Keratinocyte (primary cell): ENCODE measurements around the gene HMGA1.

Source experiments
- EZH2 ChIP-seq: IDR thresholded peaks from one replicate; pipeline ENCODE4 v1.6.1; 2012; ENCODE audit warnings: inconsistent platforms, mild to moderate bottlenecking, low read length, moderate library complexity
- TF ChIP-seq, protein P1 (sequence below), 3 experiments: IDR thresholded peaks in 1 of 3; conservative IDR thresholded peaks in 1 of 3; optimal IDR thresholded peaks in 1 of 3; 2 replicates in 2 of 3; 3 replicates in 1 of 3; pipeline versions ENCODE3 to v1.5.1; 2011; ENCODE audit warnings: low read length in 3 of 3, mild to moderate bottlenecking in 3 of 3, moderate library complexity in 2 of 3, control low read depth in 1 of 3, inconsistent platforms in 1 of 3; ENCODE audit not compliant: insufficient read depth in 2 of 3; ENCODE audit errors: extremely low read depth in 1 of 3

DNA sequence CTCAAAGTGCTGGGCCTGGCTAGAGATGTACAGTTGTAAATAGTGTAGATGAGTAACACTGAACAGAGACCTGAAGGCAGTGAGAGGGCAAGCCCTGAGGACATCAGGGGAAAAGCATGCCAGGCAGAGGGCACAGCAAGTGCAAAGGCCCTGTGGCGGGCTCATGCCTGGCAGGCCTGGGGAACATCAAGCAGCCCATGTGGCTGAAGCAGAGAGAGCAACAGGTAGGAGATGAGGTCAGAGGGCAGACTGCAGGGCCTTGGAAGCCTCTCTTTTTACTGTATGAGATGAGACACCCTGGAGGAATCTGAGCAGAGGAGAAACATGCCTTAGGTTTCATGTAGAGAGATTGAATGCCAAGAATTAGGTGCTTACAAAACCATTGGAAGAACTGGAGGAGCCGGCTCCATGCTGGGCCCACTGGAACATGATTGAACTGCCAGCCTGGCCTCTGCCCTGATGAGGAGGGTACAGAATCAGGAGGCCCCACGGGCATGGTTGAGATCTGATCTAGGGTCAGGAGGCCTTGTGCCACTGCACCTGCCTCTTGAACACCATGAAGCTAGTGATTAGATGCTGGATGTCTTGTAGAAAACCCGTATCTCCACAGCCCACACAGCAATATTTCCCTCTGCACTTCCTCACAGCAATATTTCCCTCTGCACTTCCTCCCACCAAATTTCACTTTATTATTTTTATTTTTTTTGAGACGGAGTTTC lies 5.9 kb upstream of the HMGA1 start:
- TF ChIP-seq, protein P1, sequence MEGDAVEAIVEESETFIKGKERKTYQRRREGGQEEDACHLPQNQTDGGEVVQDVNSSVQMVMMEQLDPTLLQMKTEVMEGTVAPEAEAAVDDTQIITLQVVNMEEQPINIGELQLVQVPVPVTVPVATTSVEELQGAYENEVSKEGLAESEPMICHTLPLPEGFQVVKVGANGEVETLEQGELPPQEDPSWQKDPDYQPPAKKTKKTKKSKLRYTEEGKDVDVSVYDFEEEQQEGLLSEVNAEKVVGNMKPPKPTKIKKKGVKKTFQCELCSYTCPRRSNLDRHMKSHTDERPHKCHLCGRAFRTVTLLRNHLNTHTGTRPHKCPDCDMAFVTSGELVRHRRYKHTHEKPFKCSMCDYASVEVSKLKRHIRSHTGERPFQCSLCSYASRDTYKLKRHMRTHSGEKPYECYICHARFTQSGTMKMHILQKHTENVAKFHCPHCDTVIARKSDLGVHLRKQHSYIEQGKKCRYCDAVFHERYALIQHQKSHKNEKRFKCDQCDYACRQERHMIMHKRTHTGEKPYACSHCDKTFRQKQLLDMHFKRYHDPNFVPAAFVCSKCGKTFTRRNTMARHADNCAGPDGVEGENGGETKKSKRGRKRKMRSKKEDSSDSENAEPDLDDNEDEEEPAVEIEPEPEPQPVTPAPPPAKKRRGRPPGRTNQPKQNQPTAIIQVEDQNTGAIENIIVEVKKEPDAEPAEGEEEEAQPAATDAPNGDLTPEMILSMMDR (optimal IDR thresholded peaks at IDR 0.05 in 1 of 3, IDR thresholded peaks at IDR 0.05 in 1 of 3, conservative IDR thresholded peaks at IDR 0.05 in 1 of 3; ENCODE audit: extremely low read depth in 1 of 3, insufficient read depth in 2 of 3, low read length in 3 of 3), result no peak
- no peak for TF ChIP-seq EZH2
